HEK293 (cell line): ENCODE measurements around the gene RAD21L1.

ENCODE experiments used
- CTCF ChIA-PET: fragments of 350-600 bp; formaldehyde crosslinking; extraction: SDS; loops from one replicate; lab custom pipeline; 2021; ENCODE audit warnings: antibody characterized with exemption; lab: Yijun Ruan, JAX
- POLR2A ChIA-PET: fragments of 300-600 bp; formaldehyde crosslinking; extraction: SDS; loops from one replicate; lab custom pipeline; 2020; ENCODE audit warnings: antibody characterized with exemption, inconsistent platforms; lab: Yijun Ruan, JAX
- H3K27ac ChIP-seq: fragments of 200-500 bp; sonication (Bioruptor generic); 2 replicates; pipeline ENCODE4 v1.5.1; 2014; ENCODE audit warnings: low read depth, low read length, control low read depth, inconsistent platforms; ENCODE audit errors: extremely low read depth
- H3K36me3 ChIP-seq, 2 experiments: fragments of 200-500 bp in 1 of 2; sonication (Bioruptor generic) in 1 of 2; 1 replicate in 1 of 2; 2 replicates in 1 of 2; pipeline ENCODE4 v1.5.1; 2014 to 2017; ENCODE audit warnings: inconsistent platforms in 2 of 2, low read length in 2 of 2; ENCODE audit not compliant: control insufficient read depth in 2 of 2, insufficient read depth in 1 of 2
- H3K4me1 ChIP-seq: fragments of 200-500 bp; sonication (Bioruptor generic); 2 replicates; pipeline ENCODE4 v1.5.1; 2014; ENCODE audit warnings: mild to moderate bottlenecking, low read length, inconsistent platforms; ENCODE audit not compliant: control insufficient read depth, insufficient read depth
- H3K4me3 ChIP-seq: 2 replicates; pipeline ENCODE4 v1.5.1; 2011; ENCODE audit warnings: low read depth, mild to moderate bottlenecking, control low read depth, low read length, moderate library complexity
- H3K9me3 ChIP-seq: fragments of 200-500 bp; sonication (Bioruptor generic); 2 replicates; pipeline ENCODE4 v1.5.1; 2014; ENCODE audit warnings: low read depth, low read length, inconsistent platforms; ENCODE audit not compliant: control insufficient read depth, insufficient read depth
- BCL11B ChIP-seq: fragments of 450-650 bp; formaldehyde crosslinking; IDR thresholded peaks from 2 replicates; pipeline ENCODE4 v1.5.1; 2016; ENCODE audit warnings: low read depth, missing biosample characterization, missing genetic modification characterization
- GLIS2 ChIP-seq: fragments of 450-650 bp; formaldehyde crosslinking; IDR thresholded peaks from 2 replicates; pipeline ENCODE4 v1.5.1; 2016; ENCODE audit warnings: missing biosample characterization, missing genetic modification characterization
- KLF8 ChIP-seq: fragments of 450-650 bp; formaldehyde crosslinking; IDR thresholded peaks from 2 replicates; pipeline ENCODE4 v1.5.1; 2016; ENCODE audit warnings: missing biosample characterization, missing genetic modification characterization
- OSR2 ChIP-seq: fragments of 450-650 bp; formaldehyde crosslinking; IDR thresholded peaks from 2 replicates; pipeline ENCODE4 v1.5.1; 2016; ENCODE audit warnings: missing biosample characterization, missing genetic modification characterization
- SCRT2 ChIP-seq: fragments of 450-650 bp; formaldehyde crosslinking; IDR thresholded peaks from 2 replicates; pipeline ENCODE4 v1.5.1; 2016; ENCODE audit warnings: missing biosample characterization, missing genetic modification characterization
- YY1 ChIP-seq: fragments of 450-650 bp; formaldehyde crosslinking; IDR thresholded peaks from 2 replicates; pipeline ENCODE4 v1.5.1; 2018; ENCODE audit warnings: missing biosample characterization, missing genetic modification characterization
- ZBTB17 ChIP-seq: fragments of 450-650 bp; formaldehyde crosslinking; IDR thresholded peaks from 2 replicates; pipeline ENCODE4 v1.5.1; 2016; ENCODE audit warnings: missing biosample characterization, missing genetic modification characterization
- ZNF10 ChIP-seq: fragments of 450-650 bp; formaldehyde crosslinking; IDR thresholded peaks from 2 replicates; pipeline ENCODE4 v1.5.1; 2017; ENCODE audit warnings: missing biosample characterization, missing genetic modification characterization
- ZNF354C ChIP-seq: fragments of 450-650 bp; formaldehyde crosslinking; IDR thresholded peaks from 2 replicates; pipeline ENCODE4 v1.5.1; 2016; ENCODE audit warnings: missing biosample characterization, missing genetic modification characterization, low read depth, borderline replicate concordance
- ZNF366 ChIP-seq: fragments of 450-650 bp; formaldehyde crosslinking; conservative IDR thresholded peaks from 2 replicates; pipeline ENCODE4 v1.5.1; 2016; ENCODE audit warnings: missing biosample characterization, missing genetic modification characterization
- ZNF830 ChIP-seq: fragments of 450-650 bp; IDR thresholded peaks from 2 replicates; pipeline ENCODE4 v1.5.0; 2018; ENCODE audit warnings: missing biosample characterization, missing genetic modification characterization, low read depth, mild to moderate bottlenecking, moderate library complexity
- TF ChIP-seq, protein P1 (sequence below): fragments of 450-650 bp; formaldehyde crosslinking; IDR thresholded peaks from 2 replicates; pipeline ENCODE4 v1.5.1; 2017; ENCODE audit warnings: missing biosample characterization, missing genetic modification characterization
- TF ChIP-seq, protein P2 (sequence below): fragments of 450-650 bp; IDR thresholded peaks from 2 replicates; pipeline ENCODE4 v1.5.1; 2018; ENCODE audit warnings: missing biosample characterization, missing genetic modification characterization
- TF ChIP-seq, protein P3 (sequence below): fragments of 450-650 bp; formaldehyde crosslinking; IDR thresholded peaks from 2 replicates; pipeline ENCODE4 v1.5.1; 2016; ENCODE audit warnings: missing biosample characterization, missing genetic modification characterization
- TF ChIP-seq, protein P4 (sequence below): fragments of 450-650 bp; formaldehyde crosslinking; conservative IDR thresholded peaks from 2 replicates; pipeline ENCODE4 v1.5.1; 2016; ENCODE audit warnings: low read depth, missing biosample characterization, missing genetic modification characterization
- TF ChIP-seq, protein P5 (sequence below): fragments of 450-650 bp; formaldehyde crosslinking; IDR thresholded peaks from 2 replicates; pipeline ENCODE4 v1.5.1; 2016; ENCODE audit warnings: missing biosample characterization, missing genetic modification characterization
- TF ChIP-seq, protein P6 (sequence below): fragments of 450-650 bp; formaldehyde crosslinking; IDR thresholded peaks from 2 replicates; pipeline ENCODE4 v1.5.1; 2016; ENCODE audit warnings: missing biosample characterization, missing genetic modification characterization
- TF ChIP-seq, protein P7 (sequence below): fragments of 450-650 bp; formaldehyde crosslinking; IDR thresholded peaks from 2 replicates; pipeline ENCODE4 v1.5.1; 2016; ENCODE audit warnings: missing biosample characterization, missing genetic modification characterization

The RAD21L1 gene

DNA sequence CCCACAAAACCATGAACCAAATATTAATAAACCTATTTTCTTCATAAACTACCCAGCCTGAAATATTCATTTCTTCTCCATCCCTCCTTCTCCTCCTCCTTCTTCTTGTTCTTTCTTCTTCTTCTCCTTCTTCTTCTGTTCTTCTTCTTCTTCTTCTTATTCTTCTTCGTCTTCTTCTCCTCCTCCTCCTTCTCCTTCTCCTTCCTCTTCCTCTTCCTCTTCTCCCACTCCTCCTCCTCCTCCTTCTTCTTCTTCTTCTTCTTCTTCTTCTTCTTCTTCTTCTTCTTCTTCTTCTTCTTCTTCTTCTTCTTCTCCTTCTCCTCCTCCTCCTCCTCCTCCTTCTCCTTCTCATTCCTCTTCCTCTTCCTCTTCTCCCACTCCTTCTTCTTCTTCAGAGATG lies 36.0 kb upstream of the RAD21L1 start:
- H3K4me1 ChIP-seq = no peaks in the 10 kb centered on the region
- TF ChIP-seq, protein P1, sequence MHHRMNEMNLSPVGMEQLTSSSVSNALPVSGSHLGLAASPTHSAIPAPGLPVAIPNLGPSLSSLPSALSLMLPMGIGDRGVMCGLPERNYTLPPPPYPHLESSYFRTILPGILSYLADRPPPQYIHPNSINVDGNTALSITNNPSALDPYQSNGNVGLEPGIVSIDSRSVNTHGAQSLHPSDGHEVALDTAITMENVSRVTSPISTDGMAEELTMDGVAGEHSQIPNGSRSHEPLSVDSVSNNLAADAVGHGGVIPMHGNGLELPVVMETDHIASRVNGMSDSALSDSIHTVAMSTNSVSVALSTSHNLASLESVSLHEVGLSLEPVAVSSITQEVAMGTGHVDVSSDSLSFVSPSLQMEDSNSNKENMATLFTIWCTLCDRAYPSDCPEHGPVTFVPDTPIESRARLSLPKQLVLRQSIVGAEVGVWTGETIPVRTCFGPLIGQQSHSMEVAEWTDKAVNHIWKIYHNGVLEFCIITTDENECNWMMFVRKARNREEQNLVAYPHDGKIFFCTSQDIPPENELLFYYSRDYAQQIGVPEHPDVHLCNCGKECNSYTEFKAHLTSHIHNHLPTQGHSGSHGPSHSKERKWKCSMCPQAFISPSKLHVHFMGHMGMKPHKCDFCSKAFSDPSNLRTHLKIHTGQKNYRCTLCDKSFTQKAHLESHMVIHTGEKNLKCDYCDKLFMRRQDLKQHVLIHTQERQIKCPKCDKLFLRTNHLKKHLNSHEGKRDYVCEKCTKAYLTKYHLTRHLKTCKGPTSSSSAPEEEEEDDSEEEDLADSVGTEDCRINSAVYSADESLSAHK (tag by site-specific recombination) = no peak
- TF ChIP-seq YY1 (tag by site-specific recombination) = no peak
- TF ChIP-seq, protein P2, sequence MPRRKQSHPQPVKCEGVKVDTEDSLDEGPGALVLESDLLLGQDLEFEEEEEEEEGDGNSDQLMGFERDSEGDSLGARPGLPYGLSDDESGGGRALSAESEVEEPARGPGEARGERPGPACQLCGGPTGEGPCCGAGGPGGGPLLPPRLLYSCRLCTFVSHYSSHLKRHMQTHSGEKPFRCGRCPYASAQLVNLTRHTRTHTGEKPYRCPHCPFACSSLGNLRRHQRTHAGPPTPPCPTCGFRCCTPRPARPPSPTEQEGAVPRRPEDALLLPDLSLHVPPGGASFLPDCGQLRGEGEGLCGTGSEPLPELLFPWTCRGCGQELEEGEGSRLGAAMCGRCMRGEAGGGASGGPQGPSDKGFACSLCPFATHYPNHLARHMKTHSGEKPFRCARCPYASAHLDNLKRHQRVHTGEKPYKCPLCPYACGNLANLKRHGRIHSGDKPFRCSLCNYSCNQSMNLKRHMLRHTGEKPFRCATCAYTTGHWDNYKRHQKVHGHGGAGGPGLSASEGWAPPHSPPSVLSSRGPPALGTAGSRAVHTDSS (tag by site-specific recombination) = peak; percentile 86
- TF ChIP-seq, protein P3, sequence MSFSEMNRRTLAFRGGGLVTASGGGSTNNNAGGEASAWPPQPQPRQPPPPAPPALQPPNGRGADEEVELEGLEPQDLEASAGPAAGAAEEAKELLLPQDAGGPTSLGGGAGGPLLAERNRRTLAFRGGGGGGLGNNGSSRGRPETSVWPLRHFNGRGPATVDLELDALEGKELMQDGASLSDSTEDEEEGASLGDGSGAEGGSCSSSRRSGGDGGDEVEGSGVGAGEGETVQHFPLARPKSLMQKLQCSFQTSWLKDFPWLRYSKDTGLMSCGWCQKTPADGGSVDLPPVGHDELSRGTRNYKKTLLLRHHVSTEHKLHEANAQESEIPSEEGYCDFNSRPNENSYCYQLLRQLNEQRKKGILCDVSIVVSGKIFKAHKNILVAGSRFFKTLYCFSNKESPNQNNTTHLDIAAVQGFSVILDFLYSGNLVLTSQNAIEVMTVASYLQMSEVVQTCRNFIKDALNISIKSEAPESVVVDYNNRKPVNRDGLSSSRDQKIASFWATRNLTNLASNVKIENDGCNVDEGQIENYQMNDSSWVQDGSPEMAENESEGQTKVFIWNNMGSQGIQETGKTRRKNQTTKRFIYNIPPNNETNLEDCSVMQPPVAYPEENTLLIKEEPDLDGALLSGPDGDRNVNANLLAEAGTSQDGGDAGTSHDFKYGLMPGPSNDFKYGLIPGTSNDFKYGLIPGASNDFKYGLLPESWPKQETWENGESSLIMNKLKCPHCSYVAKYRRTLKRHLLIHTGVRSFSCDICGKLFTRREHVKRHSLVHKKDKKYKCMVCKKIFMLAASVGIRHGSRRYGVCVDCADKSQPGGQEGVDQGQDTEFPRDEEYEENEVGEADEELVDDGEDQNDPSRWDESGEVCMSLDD = no peak
- TF ChIP-seq, protein P4, sequence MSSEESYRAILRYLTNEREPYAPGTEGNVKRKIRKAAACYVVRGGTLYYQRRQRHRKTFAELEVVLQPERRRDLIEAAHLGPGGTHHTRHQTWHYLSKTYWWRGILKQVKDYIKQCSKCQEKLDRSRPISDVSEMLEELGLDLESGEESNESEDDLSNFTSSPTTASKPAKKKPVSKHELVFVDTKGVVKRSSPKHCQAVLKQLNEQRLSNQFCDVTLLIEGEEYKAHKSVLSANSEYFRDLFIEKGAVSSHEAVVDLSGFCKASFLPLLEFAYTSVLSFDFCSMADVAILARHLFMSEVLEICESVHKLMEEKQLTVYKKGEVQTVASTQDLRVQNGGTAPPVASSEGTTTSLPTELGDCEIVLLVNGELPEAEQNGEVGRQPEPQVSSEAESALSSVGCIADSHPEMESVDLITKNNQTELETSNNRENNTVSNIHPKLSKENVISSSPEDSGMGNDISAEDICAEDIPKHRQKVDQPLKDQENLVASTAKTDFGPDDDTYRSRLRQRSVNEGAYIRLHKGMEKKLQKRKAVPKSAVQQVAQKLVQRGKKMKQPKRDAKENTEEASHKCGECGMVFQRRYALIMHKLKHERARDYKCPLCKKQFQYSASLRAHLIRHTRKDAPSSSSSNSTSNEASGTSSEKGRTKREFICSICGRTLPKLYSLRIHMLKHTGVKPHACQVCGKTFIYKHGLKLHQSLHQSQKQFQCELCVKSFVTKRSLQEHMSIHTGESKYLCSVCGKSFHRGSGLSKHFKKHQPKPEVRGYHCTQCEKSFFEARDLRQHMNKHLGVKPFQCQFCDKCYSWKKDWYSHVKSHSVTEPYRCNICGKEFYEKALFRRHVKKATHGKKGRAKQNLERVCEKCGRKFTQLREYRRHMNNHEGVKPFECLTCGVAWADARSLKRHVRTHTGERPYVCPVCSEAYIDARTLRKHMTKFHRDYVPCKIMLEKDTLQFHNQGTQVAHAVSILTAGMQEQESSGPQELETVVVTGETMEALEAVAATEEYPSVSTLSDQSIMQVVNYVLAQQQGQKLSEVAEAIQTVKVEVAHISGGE (tag by site-specific recombination) = no peak
- no peak for TF ChIP-seq ZNF354C (tag by site-specific recombination)
- TF ChIP-seq ZNF366 (tag by site-specific recombination) = peak; percentile 66
- TF ChIP-seq, protein P5, sequence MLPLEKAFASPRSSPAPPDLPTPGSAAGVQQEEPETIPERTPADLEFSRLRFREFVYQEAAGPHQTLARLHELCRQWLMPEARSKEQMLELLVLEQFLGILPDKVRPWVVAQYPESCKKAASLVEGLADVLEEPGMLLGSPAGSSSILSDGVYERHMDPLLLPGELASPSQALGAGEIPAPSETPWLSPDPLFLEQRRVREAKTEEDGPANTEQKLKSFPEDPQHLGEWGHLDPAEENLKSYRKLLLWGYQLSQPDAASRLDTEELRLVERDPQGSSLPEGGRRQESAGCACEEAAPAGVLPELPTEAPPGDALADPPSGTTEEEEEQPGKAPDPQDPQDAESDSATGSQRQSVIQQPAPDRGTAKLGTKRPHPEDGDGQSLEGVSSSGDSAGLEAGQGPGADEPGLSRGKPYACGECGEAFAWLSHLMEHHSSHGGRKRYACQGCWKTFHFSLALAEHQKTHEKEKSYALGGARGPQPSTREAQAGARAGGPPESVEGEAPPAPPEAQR = no peak
- TF ChIP-seq ZBTB17 (tag by site-specific recombination) = no peak
- TF ChIP-seq GLIS2 = no peak
- TF ChIP-seq, all 188 proteins: peak for 2
- no peaks in the 10 kb centered on the region for H3K36me3 ChIP-seq
- ChIA-PET CTCF (no interaction called here), POLR2A (interaction anchor here (0.6 kb wide), 1 partner anchor 131 kb away, joined by 8 read pairs; no protein-coding TSS in a partner anchor)
- H3K9me3 ChIP-seq = no peaks in the 10 kb centered on the region
- no peak overlapping the region for H3K27ac ChIP-seq
- no peak overlapping the region for H3K4me3 ChIP-seq

DNA sequence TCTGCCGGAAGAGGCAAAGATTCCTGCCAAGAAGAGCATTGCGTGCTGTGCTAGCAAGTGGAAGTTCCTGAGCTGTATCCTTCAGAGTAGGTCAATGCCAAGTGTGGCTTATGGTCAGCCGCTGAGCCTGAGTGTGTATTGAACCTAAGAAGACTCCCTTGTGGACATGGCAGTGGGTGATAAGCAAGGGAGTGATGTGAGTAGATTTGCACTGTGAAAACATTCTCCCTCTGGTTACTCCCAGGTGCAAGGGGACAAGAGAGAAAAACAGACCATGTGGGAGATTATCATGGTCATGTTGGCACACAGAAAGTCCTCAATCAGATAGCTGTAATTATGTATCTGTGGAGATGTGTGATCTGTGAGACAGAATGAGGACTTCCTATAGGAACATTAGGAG lies 35.0 kb upstream of the RAD21L1 start:
- no peaks in the 10 kb centered on the region for H3K36me3 ChIP-seq
- POLR2A ChIA-PET = no interaction called here
- no peak overlapping the region for H3K27ac ChIP-seq
- H3K9me3 ChIP-seq = no peaks in the 10 kb centered on the region
- H3K4me3 ChIP-seq = no peak overlapping the region
- no peaks in the 10 kb centered on the region for H3K4me1 ChIP-seq
- TF ChIP-seq KLF8 (tag by site-specific recombination) (no peak), ZNF10 (tag by site-specific recombination) (no peak), ZNF830 (tag by site-specific recombination) (no peak), SCRT2 (tag by site-specific recombination) (no peak), BCL11B (no peak), OSR2 (tag by site-specific recombination) (no peak)
- TF ChIP-seq, protein P6, sequence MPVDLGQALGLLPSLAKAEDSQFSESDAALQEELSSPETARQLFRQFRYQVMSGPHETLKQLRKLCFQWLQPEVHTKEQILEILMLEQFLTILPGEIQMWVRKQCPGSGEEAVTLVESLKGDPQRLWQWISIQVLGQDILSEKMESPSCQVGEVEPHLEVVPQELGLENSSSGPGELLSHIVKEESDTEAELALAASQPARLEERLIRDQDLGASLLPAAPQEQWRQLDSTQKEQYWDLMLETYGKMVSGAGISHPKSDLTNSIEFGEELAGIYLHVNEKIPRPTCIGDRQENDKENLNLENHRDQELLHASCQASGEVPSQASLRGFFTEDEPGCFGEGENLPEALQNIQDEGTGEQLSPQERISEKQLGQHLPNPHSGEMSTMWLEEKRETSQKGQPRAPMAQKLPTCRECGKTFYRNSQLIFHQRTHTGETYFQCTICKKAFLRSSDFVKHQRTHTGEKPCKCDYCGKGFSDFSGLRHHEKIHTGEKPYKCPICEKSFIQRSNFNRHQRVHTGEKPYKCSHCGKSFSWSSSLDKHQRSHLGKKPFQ = no peak
- TF ChIP-seq, protein P7, sequence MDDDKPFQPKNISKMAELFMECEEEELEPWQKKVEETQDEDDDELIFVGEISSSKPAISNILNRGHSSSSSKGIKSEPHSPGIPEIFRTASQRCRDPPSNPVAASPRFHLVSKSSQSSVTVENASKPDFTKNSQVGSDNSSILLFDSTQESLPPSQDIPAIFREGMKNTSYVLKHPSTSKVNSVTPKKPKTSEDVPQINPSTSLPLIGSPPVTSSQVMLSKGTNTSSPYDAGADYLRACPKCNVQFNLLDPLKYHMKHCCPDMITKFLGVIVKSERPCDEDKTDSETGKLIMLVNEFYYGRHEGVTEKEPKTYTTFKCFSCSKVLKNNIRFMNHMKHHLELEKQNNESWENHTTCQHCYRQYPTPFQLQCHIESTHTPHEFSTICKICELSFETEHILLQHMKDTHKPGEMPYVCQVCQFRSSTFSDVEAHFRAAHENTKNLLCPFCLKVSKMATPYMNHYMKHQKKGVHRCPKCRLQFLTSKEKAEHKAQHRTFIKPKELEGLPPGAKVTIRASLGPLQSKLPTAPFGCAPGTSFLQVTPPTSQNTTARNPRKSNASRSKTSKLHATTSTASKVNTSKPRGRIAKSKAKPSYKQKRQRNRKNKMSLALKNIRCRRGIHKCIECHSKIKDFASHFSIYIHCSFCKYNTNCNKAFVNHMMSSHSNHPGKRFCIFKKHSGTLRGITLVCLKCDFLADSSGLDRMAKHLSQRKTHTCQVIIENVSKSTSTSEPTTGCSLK (tag by site-specific recombination) = no peak
- CTCF ChIA-PET = interaction anchor here (0.7 to 1.4 kb wide), 3 partner anchors 19 to 192 kb away, joined by 3 to 4 read pairs (median 3); no protein-coding TSS in a partner anchor
